Heart left ventricle (tissue), 13 donors: ENCODE measurements around the gene ZMIZ1.

Source experiments
- CTCF ChIP-seq, 12 donors: fragments of 200-600 bp; sonication (generic) in 4 of 12; IDR thresholded peaks; one replicate each; pipeline versions ENCODE4 v1.5.0 to v1.8.0; 2018 to 2022; ENCODE audit warnings: antibody characterized with exemption in 12 of 12, mild to moderate bottlenecking in 5 of 12
- POLR2A ChIP-seq, 2 donors: fragments of 450-650 bp; IDR thresholded peaks; one replicate each; pipeline ENCODE4 v1.6.1; 2017; ENCODE audit warnings: antibody characterized with exemption in 2 of 2, mild to moderate bottlenecking in 2 of 2, moderate library complexity in 2 of 2
- donor health status: ischemic (EF 13 %, LVEDD 7.1; RV severe dilation, severe dysfunction).
- donor health status: DM: no; HTN: yes; CAD: no.
- donor health status: DM: no; HTN: no; CAD: no.
- donor health status: ischemic (EF 25% LVEDD 6.9; RV normal size, moderate dysfunction).
- donor health status: ischemic (EF 25% LVEDD 5.7; RV mildly dilated, moderate dysfunction).
- donor health status: ischemic (EF 35%, LVEDD 5.7; RV mildly dilated, moderate dysfunction).
- donor health status: nonischemic (EF 11% LVEDD 7.7; RV severe dilation, severe dysfunction).
- donor health status: DM: yes; HTN: yes; CAD: no.
- donor health status: PGD.
- donor health status: ischemic (EF 29% LVEDD 5.4; RV normal size, mild dysfunction).
- donor health status: nonischemic (EF 23%, LVEDD 6.1; RV moderate dilation, normal function).

- TF ChIP-seq CTCF (IDR thresholded peaks at IDR 0.05), result no peak
- TF ChIP-seq POLR2A (IDR thresholded peaks at IDR 0.05), result no peak
Measured at GRCh38 chr10:79049931-79050895, 18.6 kb upstream of the ZMIZ1 start.
